ENCODE results near the gene HMGA1. TPM values are rescaled to one million over a fixed set of nuclear protein-coding genes. Genes with fewer than 3 reads are reported as not detected.

The HMGA1 gene
- total RNA-seq, 1 donor from 2014 or later: 33.4 TPM

GRCh38 chr6:34229877-34230276 lies 6.8 kb upstream of the HMGA1 start:
- no peak overlapping the region for H3K4me3 Mint-ChIP-seq (ENCODE audit: unreplicated experiment)
- H3K27me3 Mint-ChIP-seq (ENCODE audit: low read depth): no peaks in the 10 kb centered on the region
- no peak overlapping the region for H3K27ac Mint-ChIP-seq (ENCODE audit: unreplicated experiment)
- H3K4me1 Mint-ChIP-seq (ENCODE audit: low read depth): no peaks in the 10 kb centered on the region
- H3K36me3 Mint-ChIP-seq (ENCODE audit: low read depth): no peaks in the 10 kb centered on the region
- no peaks in the 10 kb centered on the region for H3K9me3 Mint-ChIP-seq (ENCODE audit: low read depth)
- TF ChIP-seq, protein P1, sequence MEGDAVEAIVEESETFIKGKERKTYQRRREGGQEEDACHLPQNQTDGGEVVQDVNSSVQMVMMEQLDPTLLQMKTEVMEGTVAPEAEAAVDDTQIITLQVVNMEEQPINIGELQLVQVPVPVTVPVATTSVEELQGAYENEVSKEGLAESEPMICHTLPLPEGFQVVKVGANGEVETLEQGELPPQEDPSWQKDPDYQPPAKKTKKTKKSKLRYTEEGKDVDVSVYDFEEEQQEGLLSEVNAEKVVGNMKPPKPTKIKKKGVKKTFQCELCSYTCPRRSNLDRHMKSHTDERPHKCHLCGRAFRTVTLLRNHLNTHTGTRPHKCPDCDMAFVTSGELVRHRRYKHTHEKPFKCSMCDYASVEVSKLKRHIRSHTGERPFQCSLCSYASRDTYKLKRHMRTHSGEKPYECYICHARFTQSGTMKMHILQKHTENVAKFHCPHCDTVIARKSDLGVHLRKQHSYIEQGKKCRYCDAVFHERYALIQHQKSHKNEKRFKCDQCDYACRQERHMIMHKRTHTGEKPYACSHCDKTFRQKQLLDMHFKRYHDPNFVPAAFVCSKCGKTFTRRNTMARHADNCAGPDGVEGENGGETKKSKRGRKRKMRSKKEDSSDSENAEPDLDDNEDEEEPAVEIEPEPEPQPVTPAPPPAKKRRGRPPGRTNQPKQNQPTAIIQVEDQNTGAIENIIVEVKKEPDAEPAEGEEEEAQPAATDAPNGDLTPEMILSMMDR (IDR thresholded peaks at IDR 0.05): no peak
- DNase-seq (ENCODE audit: low spot score): peak; percentile 20

- Mint-ChIP-seq H3K4me1 (ENCODE audit: low read depth) (peaks cover under 1% of the 10 kb centered on the region), H3K9me3 (ENCODE audit: low read depth) (no peaks in the 10 kb centered on the region), H3K4me3 (ENCODE audit: unreplicated experiment) (no peak overlapping the region), H3K27me3 (ENCODE audit: low read depth) (no peaks in the 10 kb centered on the region), H3K36me3 (ENCODE audit: low read depth) (no peaks in the 10 kb centered on the region), H3K27ac (ENCODE audit: unreplicated experiment) (no peak overlapping the region)
- peak; percentile 50 for DNase-seq (ENCODE audit: low spot score)
- TF ChIP-seq, protein P1 (IDR thresholded peaks at IDR 0.05): no peak
Measured at GRCh38 chr6:34230653-34231371, 5.9 kb upstream of the HMGA1 start.

GRCh38 chr6:34231566-34232336 lies 4.9 kb upstream of the HMGA1 start:
- Mint-ChIP-seq H3K9me3 (ENCODE audit: low read depth) (no peaks in the 10 kb centered on the region), H3K36me3 (ENCODE audit: low read depth) (no peaks in the 10 kb centered on the region), H3K27me3 (ENCODE audit: low read depth) (no peaks in the 10 kb centered on the region), H3K4me1 (ENCODE audit: low read depth) (peaks cover 5% of the 10 kb centered on the region), H3K27ac (ENCODE audit: unreplicated experiment) (no peak overlapping the region), H3K4me3 (ENCODE audit: unreplicated experiment) (no peak overlapping the region)
- TF ChIP-seq, protein P1 (IDR thresholded peaks at IDR 0.05): no peak
- DNase-seq (ENCODE audit: low spot score): peak; percentile 65

- Mint-ChIP-seq H3K4me1 (ENCODE audit: low read depth) (peaks cover 5% of the 10 kb centered on the region), H3K9me3 (ENCODE audit: low read depth) (no peaks in the 10 kb centered on the region), H3K27ac (ENCODE audit: unreplicated experiment) (no peak overlapping the region), H3K36me3 (ENCODE audit: low read depth) (no peaks in the 10 kb centered on the region), H3K4me3 (ENCODE audit: unreplicated experiment) (no peak overlapping the region), H3K27me3 (ENCODE audit: low read depth) (no peaks in the 10 kb centered on the region)
- peak; percentile 28 for DNase-seq (ENCODE audit: low spot score)
- TF ChIP-seq, protein P1 (IDR thresholded peaks at IDR 0.05): no peak
Measured at GRCh38 chr6:34232901-34233300, 3.8 kb upstream of the HMGA1 start.

DNA sequence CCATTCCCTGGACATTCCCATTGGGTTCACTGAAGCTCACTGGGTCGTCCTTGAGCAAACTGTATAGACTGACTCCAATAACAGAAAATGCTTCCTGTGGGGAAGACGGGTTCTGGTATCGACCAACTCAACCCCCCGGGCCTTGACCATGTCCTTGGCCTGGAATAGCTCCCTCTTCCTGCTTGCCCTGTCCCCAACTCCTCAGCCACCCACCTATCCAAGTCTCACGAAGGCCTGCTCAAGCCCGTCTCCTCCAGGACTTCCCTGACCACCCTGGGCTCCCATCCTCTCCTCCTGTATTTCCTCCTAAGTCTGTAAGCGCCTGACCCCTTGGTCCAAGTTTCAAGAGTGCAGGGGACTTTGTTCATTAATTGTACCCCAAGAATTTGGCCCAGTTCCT lies 2.8 kb upstream of the HMGA1 start:
- TF ChIP-seq, protein P1 (IDR thresholded peaks at IDR 0.05): no peak

More for the DNA sequence above, 2.8 kb upstream of the HMGA1 start:
- Mint-ChIP-seq H3K27me3 (ENCODE audit: low read depth) (no peaks in the 10 kb centered on the region), H3K9me3 (ENCODE audit: low read depth) (no peaks in the 10 kb centered on the region), H3K4me3 (ENCODE audit: unreplicated experiment) (no peak overlapping the region), H3K36me3 (ENCODE audit: low read depth) (no peaks in the 10 kb centered on the region), H3K4me1 (ENCODE audit: low read depth) (peaks cover 9% of the 10 kb centered on the region), H3K27ac (ENCODE audit: unreplicated experiment) (no peak overlapping the region)
- peak; percentile 66 for DNase-seq (ENCODE audit: low spot score)

Data from chondrocyte (in vitro differentiated cells).